Glomerular endothelial cell (primary cell): ENCODE measurements around the gene NBPF3. TPM values are rescaled to one million over a fixed set of nuclear protein-coding genes. Genes with fewer than 3 reads are reported as not detected.

Experiments
- DNase-seq: peaks from one replicate; pipeline ENCODE4 v3.0.0-alpha.2; 2011; ENCODE audit warnings: low read depth, low spot score; ENCODE audit errors: extremely low read depth
- total RNA-seq: library from RNA; depleted of rRNA; stranded (reverse); fragments of >200 nt; gene quantifications from 2 replicates; pipeline ENCODE4 v1.2.3, GENCODE V29; 2015

The NBPF3 gene
- total RNA-seq, 1 donor from 2014 or later = 13.9 TPM

DNA sequence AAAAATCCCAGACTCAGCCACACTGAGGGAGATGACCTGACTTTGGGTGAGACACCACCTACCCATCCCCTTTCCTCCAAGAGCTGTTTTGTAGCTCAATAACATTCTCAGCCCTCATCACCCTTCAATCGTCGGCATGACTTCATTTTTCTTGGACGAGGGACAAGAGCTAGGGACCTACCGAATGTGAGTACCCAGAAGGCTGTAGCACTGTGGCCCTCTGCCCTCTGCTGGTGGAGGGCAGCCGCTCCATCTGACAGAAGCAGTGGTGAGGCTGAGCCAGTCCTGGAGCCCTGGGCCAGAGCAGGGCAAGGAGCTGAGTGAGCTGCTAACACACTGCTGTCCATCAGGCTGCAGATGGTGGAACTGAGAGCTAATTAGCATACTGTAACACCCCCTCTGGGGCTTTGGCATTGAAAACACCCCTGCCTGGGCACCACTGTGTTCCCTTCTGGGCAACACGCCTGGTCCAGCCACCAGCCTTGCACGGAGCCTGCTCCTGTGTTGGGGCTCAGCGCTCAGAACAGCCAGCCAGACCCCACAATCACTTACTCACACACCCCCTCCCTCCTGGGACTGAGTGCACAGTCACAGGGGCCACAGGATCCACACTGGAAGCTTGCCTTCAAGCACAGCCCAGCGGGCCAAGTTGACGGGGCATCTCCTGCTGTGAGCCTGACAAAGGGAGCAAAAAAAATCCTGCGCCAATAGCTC, 51.0 kb downstream of the NBPF3 start:
- no peak for DNase-seq

DNA sequence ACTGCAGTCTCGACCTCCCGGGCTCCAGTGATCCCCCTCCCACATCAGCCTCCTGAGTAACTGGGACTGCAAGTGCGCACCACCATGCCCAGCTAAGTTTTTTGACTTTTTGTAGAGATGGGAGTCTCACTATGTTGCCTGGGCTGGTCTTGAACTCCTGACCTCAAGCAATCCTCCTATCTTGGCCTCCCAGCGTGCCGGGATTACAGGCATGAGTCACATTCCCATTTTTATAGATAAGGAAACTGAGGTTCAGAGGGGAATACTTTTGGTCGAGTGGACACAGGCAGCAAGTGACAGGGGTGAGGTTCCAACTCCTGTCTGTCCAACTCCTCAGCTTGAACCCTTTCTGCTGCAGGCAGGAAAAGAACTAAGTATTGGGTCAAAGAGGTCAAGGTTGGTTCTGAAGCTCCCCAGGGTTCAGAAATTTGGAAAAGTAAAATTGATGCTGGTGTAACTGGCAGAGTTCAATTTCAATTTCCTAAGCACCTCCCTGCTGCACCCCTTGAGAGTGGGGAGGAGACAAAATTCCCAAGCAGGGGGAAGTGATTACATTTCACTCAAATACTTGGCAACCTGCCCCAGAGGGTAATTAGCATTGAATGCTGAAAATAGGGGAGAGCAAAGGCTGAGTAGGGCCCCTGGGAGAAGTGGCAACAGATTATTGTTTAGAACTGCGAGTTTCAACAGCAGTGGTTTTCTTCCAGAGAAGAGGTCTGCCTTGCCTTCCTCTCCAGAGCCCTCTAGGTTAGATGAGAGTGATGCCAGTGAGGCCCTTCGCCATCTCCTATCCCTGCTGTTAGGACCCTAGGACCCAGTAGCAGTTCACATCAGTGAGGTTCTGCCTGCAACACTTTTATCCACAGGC, 51.8 kb downstream of the NBPF3 start:
- no peak for DNase-seq

DNA sequence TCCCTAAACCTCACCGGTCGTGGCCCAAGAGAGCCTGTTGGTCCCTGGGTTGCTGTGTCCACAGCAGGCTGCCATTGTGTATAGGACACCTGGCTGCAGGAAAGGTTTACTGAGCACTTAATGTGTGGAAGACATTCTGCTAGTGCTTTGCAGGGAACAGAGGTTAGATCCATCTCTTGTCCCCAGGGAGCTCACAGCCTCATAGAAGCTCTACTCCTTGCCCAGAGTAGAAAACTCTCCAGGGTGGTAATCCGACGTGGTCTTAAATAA, 52.4 kb downstream of the NBPF3 start:
- no peak for DNase-seq

DNA sequence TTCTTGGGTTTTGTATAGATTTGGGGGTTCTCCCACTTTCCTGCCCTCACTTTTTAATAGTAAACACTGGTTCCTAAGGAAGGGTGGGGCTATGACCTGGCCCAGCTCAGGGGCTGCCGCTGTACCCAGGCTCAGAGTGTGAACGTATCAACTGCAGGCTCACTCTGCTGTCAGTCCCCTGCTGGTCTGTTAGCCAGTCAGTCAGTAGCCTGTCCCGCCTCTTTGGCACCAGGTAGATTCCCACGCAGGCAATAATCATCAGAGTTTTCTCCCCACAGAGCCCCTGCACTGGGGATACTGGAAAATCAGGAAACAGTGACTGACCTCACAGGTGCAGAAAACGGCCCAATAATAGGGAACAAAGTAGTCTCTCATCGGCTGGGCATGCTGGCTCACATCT, 54.3 kb downstream of the NBPF3 start:
- no peak for DNase-seq

DNA sequence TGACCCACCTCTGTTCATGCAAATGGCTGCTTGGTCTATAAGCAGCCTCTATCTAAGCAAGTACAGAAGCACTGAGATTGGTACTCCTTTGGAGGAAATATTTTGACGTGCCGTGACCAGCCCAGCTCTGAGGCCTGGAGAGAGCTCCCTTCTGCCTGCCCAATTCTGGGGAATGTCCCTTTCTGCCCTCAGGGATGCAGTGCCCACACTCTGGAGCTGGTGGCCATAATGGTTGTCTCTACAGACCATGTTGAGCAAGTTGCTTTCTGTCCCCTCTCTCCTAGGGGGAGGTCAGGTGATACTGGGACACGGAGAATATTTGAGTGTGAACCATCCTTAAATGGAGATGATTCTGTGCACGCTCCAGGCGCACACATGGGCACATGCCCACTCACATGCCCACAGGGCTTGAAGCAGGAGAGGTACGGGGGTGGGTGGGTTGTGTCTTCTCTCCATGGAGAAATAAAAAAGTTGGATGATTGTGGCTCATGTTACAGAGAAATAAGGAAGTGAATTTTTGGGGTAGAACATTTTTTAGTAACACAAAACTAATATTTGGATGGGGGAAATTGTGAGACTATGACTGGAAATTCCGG, 55.4 kb downstream of the NBPF3 start:
- no peak for DNase-seq

DNA sequence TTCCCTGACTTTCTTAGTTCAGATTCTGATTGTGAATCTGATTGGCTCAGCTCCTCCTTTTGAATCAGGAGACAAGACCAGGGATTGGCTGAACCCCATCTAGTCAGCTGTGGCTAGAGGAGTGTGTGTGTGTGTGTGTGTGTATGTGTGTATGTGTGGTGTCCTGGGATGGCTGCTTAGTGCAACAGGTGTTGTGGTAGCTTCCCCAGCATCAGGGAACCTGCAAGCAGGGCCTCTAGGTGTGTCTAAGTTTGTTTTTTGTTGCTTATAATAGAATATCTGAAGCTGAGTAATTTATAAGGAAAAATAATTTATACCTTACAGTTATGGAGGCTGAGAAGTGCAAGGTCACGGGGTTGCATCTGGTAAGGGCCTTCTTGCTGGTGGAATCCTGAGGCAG, 56.1 kb downstream of the NBPF3 start:
- DNase-seq = no peak

DNA sequence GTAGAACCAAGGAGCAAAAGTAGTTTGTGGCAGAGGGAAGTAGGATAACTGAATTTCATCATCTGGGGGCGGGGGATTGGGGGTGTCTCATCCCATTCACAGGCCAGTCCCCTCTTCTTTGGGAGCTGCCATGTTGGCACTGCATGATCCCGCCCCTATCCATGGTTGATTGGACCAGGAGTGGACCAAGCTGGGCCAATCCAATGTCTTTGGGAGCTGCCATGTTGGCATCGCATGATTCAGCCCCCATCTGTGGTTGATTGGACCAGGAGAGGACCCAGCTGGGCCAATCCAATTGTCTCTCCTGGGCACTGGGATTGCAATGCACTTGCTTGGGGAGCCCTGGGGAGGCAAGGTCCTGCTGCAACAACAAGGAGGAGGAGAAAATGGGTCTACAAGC, 56.9 kb downstream of the NBPF3 start:
- no peak for DNase-seq

DNA sequence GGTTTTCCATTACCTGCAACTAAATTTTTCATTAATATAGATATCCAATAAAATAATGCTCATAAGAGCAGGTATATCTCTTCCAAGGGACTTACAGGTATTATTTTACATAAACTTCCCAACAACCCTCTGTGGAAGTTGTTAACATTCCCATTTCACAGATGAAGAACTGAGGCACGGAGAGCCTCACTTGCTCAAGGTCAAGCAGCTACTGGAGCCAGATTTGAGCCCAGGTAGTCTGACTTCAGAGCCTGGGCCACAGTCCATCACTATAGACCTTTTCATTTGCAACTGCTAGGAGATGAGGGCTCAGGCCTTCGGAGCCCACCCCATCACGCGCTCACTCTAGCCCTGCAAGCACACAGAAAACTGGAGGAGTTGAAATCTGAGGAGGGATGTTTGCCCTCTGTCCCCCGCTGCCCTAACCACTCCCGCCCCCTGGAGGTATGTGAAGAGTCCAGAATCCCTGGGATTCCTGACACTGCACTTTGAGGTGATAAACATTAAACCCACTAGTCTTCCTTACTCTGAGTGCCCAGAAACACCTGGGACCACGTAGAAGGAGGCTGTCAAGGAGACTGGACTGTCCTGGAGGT, 57.6 kb downstream of the NBPF3 start:
- no peak for DNase-seq

DNA sequence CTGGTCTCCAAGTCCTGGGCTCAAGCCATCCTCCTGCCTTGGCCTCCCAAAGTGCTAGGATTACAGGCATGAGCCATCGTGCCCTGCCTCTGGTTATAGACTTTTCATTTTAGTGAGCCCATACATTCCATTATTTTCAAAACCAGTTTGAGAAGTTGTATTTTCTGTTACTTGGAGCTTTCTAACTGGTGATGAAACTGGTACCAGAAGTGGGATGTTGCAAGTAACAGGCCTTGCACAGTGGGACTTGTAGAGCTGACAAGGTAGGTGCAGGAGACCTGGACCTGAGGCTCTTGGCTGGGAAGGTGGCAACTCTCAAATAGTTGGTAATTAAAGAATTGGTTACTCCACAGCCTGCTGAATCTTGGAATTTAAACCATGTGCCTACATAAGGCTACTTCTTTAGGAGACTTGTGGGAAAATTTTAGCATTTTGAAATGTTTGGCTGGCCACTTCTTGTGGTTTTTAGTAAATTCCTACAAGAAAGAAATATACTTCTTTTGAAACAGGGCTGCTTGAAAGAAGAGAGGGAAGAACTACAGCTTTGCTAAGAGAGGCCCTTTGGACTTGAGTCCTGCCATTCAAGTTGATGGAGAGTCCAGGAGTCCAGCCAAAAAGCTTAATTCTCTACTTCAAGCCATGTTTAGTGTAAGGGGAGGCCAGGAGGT, 59.5 kb downstream of the NBPF3 start:
- no peak for DNase-seq

DNA sequence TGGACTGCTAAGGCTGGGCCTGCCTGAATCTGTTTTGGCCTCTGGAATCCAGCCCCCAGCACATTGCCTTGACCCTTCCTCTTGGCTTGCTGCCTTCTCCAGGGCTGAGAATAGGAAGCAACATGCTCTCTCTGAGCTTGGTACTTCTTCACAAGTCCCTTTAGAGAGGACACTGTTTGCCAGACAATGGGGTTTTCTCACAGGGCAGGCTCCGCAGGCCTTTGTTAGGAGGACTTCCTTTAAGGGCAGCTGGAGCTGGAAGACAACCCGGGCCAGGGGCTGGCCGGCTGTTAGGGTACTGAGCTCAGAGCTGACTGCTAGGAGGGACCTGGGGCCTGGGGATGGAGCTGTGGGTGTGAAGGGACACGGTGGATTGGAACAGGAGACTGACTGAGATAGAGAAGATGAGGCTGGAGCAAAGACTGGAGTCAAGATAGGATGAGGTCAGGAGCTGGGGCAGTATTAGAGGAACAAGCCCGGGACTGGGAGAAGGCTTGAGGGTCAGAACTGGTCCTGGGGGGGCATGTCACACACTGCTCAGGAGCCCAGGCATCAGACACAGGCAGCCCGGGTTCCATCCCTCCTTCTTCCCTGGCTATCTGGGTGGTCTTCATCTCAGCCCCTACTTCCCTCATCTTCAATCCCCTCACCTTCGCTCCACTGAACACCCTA, 63.9 kb downstream of the NBPF3 start:
- DNase-seq = no peak

DNA sequence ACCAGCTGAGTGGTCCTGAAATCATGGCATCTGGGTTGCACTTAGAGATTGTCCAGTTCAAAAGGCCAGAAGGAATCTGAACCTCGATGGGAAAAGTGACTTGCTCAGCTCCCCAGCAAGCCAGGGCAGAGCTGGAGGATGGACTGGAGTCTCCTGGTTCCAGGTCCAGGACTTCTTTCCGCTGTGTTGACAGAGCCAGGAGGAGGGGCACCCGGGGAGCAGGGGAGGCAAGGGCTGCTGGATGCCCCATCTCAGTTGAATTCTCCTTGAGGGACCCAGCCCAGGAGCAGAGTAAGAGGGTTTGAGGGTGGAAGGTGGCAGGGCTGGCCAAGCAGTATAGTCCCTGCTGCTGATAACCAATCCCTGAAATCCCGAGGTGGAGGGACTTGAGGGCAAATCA, 66.9 kb downstream of the NBPF3 start:
- DNase-seq = no peak

DNA sequence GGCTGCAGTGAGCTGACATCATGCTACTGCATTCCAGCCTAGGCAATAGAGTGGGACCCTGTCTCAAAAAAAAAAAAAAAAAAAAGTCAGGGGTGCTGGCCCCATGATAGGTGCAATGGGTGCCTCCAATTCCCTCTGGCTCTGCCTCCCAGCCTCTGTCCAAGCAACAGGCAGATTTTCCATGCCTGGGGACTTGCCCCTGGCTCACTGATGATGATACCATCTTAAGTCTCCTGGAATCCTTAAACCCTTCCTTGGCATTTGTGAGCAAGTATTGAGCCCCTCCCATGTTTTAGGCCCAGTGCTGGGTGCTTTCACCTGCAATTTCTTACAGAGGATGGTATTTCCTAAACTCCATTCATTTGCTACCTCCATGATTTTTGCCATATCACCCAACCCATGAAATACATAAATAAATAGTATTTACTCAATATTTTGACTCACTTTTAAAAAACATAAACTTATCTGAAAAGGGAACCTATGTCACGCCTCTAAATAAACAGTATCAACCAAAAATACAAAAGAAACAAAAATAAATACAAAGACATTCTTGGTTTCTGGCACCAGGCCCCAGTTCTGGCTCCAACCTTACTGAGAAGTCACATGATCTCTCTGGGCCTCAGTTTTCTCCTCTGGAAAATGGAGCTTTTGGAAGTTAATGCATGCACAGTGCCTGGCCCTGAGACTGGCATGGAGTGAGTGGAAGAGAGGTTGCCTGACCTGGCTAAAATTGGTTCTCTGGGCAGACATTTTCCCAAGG, 67.8 kb downstream of the NBPF3 start:
- no peak for DNase-seq

DNA sequence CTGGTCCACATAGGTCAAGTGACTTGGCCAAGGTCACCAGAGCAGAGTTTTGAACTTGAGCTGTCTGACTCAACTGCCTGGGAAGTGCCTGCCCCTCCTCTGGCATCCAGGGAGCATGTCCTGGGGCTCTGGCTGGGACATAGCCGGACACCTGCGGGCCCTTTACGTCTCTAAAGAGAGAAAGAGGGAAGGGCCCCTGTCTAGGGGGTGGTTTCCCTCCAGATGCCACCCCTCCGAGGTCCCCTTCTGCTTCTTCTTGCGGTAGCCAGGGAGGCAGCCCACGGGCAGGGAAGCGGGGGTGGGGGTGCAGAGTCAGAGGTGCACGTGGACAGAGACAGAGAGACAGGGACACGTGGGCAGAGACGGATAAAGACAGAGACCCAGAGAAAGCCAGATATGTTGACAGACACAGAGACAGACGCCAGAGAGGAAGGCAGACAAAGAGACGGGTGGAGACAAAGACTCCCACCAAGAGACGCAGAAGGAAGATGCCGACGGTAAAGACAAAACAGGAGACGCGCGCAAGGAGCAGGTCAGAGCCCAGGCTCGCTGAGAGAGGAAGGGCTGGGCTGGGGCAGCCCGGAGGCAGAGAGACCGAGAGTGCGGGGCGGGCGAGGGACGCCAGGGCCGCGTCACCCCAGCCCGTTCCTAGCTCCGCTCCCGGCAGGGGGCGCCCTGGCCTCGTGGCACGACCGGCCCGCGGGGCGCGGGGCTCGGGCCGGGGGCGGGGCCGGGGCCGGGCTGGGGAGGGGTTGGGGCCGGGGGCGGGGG, 68.8 kb downstream of the NBPF3 start:
- no peak for DNase-seq

DNA sequence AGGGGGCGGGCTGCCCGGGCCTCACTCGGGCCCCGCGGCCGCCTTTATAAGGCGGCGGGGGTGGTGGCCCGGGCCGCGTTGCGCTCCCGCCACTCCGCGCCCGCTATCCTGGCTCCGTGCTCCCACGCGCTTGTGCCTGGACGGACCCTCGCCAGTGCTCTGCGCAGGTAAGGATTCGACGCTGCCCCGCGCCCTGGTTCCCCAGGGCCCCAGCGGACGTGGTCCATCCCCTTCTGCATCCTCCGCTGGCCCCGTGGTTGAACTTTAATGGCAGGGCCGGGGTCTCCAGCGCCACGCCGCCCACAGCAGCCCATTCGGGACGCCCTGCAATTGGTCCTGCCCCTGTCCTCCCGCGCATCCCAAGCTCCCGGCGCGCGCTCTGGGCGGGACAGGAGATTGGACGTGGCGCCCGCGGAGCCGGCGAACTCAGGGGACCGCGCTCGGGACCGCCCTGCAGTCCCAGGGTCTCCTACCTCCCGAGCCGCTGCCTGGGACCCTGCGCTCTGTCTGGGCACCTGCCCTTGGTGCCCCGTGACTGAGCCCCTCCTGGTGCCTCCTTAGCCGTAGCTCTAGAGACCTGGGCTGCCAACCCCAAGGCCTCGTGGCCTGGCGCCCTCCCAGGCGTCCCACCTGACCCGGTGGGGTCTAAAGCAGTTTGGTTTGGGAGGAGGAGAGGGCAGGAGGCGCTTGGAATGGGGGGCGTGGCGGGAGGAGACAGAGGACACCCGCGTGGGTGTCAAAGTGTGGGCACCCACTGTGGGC, 69.6 kb downstream of the NBPF3 start, which contains the start of gene ALPL:
Gene ALPL (plus strand): TSS at position 73 of the 762 bp plus-strand sequence. CDS start 44,659 bp downstream, outside the sequence.
- no peak for DNase-seq

DNA sequence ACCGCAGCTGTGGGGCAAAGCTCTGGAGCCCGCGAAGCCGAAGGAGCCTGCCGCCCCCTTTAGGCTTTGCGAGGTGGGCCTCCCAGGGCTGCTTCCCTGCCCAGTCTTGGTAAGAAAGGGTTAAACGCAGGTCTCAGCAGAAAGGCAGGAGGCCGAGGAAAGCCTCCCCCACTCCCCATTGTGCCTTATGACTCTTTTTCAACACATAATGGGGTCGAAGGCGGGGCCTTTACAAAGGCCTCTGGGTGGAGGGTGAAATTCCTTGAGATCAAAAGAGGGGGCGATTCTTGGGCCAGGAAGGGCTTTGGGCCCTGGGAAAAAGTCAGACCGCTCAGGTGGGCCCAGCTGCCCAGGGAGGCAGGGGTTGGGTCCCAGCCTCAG, 70.2 kb downstream of the NBPF3 start:
- no peak for DNase-seq

DNA sequence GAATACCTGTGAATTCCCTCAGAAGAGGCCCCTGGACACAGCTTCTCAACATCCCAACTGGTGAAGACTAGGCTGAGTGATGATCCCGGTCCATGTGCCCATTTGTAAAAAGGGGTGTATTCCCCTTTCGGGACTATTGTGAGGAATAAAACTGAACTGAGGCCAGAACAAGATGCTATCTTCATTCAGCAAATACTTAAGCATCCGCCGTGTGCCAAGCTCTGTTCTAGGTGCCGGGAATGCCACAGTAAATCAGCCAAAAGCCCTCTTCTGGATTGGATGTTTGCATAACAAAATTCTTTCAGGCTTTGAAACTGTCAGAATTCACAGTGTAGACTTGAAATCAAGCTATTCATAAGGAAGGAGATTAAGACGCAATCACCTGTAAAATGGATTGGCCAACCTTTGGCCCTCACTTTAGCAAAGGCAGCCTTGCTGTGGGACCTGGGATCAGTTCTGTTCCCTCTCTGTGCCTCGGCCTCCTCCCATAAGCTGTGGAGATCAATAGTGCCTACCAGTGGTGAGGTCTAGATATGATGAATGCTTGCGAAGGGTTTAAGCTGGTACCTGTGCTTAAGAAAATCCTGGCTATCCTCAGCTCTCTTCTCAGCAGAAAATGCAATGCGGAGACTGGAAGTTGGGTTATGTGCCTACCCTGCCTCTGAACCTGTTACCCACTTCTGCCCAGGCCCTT, 71.1 kb downstream of the NBPF3 start:
- no peak for DNase-seq

DNA sequence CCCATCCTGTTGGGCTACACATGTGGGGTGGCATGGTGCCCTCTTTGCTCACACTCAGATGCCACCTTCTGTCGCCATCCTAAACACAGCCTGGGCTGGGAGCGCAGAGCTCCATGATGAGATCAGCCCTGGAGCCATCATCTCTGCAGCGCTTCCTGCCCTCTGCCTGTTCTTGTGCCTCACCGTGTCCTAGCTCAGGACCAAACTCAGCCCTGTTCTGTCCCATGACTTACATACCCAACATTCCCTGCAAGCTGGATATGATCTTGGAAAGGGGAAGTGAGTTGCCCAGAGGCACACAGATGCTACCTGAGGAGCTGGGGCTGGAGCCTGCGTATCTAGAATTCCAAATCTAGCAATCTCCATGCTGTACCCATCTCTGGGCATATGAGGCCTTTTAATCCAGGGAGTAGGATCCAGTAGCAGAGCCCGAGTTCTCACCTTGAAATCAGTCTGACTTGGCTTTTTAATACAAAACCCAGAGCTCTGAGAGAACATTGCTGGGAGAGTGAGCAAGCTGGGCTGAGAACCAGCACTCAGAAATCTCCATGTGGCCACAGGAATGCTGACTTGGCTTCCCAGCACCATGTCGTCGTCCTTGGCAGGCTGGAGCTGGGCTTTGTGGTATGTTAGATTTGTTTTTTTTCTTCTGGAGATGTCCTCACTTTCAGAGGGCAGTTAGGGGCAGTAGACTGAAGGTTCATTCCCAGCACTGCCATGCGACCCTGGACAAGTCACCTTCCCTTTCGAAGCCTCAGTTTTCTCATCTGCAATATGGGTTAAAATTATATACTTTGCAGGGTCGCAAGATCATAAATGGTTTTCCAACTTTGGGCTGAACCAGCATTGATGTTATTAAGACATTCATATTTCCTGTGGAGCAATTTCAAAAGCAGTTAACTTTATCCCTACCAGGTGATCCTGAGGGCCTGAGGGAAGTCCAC, 71.9 kb downstream of the NBPF3 start:
- no peak for DNase-seq
